ENCODE measurements around the gene LLGL2.

DNA sequence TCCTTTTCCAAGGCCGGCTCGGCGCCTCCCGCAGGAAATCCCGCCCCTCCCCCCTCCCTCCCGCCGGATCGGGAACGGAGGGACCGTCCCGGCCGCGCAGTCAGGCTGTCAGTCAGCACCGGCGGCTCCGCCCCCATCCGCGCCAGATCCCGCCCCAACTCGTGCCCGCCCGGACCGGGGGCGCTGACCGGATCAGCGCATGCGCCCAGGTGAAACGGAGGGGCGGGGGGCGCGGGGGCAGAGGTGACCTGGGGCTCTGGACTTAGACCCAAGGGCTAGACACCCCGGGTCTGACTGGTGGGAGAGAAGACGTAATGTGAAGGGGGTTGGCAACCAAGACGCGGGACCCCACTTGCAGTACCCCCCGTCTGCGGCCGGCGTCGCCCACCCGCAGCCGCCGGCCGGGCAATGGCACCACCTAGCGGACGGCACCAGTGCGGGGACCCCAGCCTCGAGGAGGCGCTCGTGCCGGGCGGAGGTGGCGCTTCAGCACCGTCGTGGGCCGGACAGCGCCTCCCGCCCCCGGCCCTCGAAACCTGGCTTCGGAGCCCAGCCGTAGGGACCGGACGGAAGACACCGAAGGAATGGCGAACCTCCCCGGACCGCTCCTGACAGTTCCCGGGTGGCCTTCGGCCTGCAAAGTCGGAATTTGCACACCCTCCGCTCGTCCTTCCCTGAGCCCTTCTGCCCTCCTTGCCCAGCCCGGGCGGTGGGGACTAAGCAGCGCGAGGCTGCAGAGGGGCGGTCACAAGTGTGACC, 9.8 kb upstream of the LLGL2 start, which contains the start of gene CASKIN2:
- TF ChIP-seq, protein P1, sequence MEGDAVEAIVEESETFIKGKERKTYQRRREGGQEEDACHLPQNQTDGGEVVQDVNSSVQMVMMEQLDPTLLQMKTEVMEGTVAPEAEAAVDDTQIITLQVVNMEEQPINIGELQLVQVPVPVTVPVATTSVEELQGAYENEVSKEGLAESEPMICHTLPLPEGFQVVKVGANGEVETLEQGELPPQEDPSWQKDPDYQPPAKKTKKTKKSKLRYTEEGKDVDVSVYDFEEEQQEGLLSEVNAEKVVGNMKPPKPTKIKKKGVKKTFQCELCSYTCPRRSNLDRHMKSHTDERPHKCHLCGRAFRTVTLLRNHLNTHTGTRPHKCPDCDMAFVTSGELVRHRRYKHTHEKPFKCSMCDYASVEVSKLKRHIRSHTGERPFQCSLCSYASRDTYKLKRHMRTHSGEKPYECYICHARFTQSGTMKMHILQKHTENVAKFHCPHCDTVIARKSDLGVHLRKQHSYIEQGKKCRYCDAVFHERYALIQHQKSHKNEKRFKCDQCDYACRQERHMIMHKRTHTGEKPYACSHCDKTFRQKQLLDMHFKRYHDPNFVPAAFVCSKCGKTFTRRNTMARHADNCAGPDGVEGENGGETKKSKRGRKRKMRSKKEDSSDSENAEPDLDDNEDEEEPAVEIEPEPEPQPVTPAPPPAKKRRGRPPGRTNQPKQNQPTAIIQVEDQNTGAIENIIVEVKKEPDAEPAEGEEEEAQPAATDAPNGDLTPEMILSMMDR (IDR thresholded peaks at IDR 0.05): peak; percentile 94 to 99 (median 99)
- TF ChIP-seq POLR2A (IDR thresholded peaks at IDR 0.05) (no peak), POLR2AphosphoS5 (IDR thresholded peaks at IDR 0.05) (peak in 1 of 2 donors; percentile 49), EP300 (IDR thresholded peaks at IDR 0.05) (no peak)

All from upper lobe of left lung (tissue), 4 donors.